Ishikawa (cell line): ENCODE results near the gene RBM15.

ENCODE experiments used
- CEBPB ChIP-seq: IDR thresholded peaks from 2 replicates; pipeline ENCODE4 v1.6.1; 2012
- CREB1 ChIP-seq: IDR thresholded peaks from 2 replicates; pipeline ENCODE4 v1.6.1; 2012; ENCODE audit warnings: low read depth
- EGR1 ChIP-seq: IDR thresholded peaks from 2 replicates; pipeline ENCODE4 v1.6.1; 2012
- EP300 ChIP-seq: IDR thresholded peaks from 2 replicates; pipeline ENCODE4 v1.6.1; 2012; ENCODE audit warnings: borderline replicate concordance
- FOXM1 ChIP-seq: IDR thresholded peaks from 2 replicates; pipeline ENCODE4 v1.6.1; 2012; ENCODE audit warnings: low read depth, borderline replicate concordance
- MAX ChIP-seq: IDR thresholded peaks from 2 replicates; pipeline ENCODE4 v1.6.1; 2012
- NFIC ChIP-seq: IDR thresholded peaks from 2 replicates; pipeline ENCODE4 v1.6.1; 2012
- RAD21 ChIP-seq: IDR thresholded peaks from 2 replicates; pipeline ENCODE4 v1.6.1; 2012; ENCODE audit warnings: low read depth
- REST ChIP-seq: IDR thresholded peaks from 2 replicates; pipeline ENCODE4 v1.6.1; 2012; ENCODE audit warnings: low read depth, mild to moderate bottlenecking
- TAF1 ChIP-seq: IDR thresholded peaks from 2 replicates; pipeline ENCODE4 v1.6.1; 2012; ENCODE audit warnings: low read depth, mild to moderate bottlenecking
- TCF12 ChIP-seq: IDR thresholded peaks from 2 replicates; pipeline ENCODE4 v1.6.1; 2012; ENCODE audit warnings: low read depth
- TEAD4 ChIP-seq: IDR thresholded peaks from 2 replicates; pipeline ENCODE4 v1.6.1; 2012
- USF1 ChIP-seq: IDR thresholded peaks from 2 replicates; pipeline ENCODE4 v1.6.1; 2012
- YY1 ChIP-seq: IDR thresholded peaks from 2 replicates; pipeline ENCODE4 v1.6.1; 2012; ENCODE audit warnings: low read depth
- ZBTB7A ChIP-seq: IDR thresholded peaks from 2 replicates; pipeline ENCODE4 v1.6.1; 2012; ENCODE audit warnings: low read depth

Gene RBM15

GRCh38 chr1:110380672-110381283 is 41.6 kb downstream of the RBM15 start:
- no peak for TF ChIP-seq RAD21
- TF ChIP-seq REST = no peak
- no peak for TF ChIP-seq CEBPB
- no peak for TF ChIP-seq TAF1
- no peak for TF ChIP-seq TEAD4
- no peak for TF ChIP-seq EP300
- no peak for TF ChIP-seq USF1
- TF ChIP-seq EGR1 = no peak
- no peak for TF ChIP-seq FOXM1
- no peak for TF ChIP-seq ZBTB7A
- no peak for TF ChIP-seq CREB1
- TF ChIP-seq NFIC = no peak
- TF ChIP-seq YY1 = no peak
- no peak for TF ChIP-seq MAX
- no peak for TF ChIP-seq TCF12

- TF ChIP-seq EGR1 = no peak
- TF ChIP-seq TEAD4 = no peak
- no peak for TF ChIP-seq NFIC
Measured at GRCh38 chr1:110383251-110383990, 44.2 kb downstream of the RBM15 start.

GRCh38 chr1:110384581-110385321 is 45.6 kb downstream of the RBM15 start:
- TF ChIP-seq YY1 (no peak), TAF1 (no peak), REST (no peak), USF1 (no peak), MAX (no peak), FOXM1 (no peak), TEAD4 (no peak), EGR1 (no peak), ZBTB7A (no peak), TCF12 (no peak), CEBPB (no peak), CREB1 (no peak), RAD21 (no peak), EP300 (no peak)

GRCh38 chr1:110385369-110385768 is 46.2 kb downstream of the RBM15 start:
- TF ChIP-seq NFIC (no peak), MAX (no peak), TEAD4 (no peak), TAF1 (no peak), RAD21 (no peak), EGR1 (no peak), TCF12 (no peak), CEBPB (no peak), YY1 (no peak), CREB1 (no peak)

- no peak for TF ChIP-seq TCF12
- TF ChIP-seq TAF1 = no peak
- TF ChIP-seq RAD21 = no peak
- no peak for TF ChIP-seq REST
- TF ChIP-seq EGR1 = no peak
- TF ChIP-seq YY1 = no peak
- no peak for TF ChIP-seq TEAD4
- TF ChIP-seq CEBPB = no peak
- TF ChIP-seq EP300 = no peak
- TF ChIP-seq CREB1 = no peak
- no peak for TF ChIP-seq ZBTB7A
Measured at GRCh38 chr1:110387048-110387754, 48.0 kb downstream of the RBM15 start.
